ENCODE data around the gene CEMIP2. TPM values are rescaled to one million over a fixed set of nuclear protein-coding genes. Genes with fewer than 3 reads are reported as not detected.
"Not testable (repeated sequence)": the region's sequence is repeated elsewhere in the genome, so short reads cannot be mapped to it uniquely, and the experiment has no call there.

Gene CEMIP2
- total RNA-seq, 1 donor from 2014 or later: 58.1 TPM

GRCh38 chr9:71812385-71812784 lies 44.1 kb upstream of the CEMIP2 start:
- H3K27ac Mint-ChIP-seq: no peak overlapping the region
- TF ChIP-seq, protein P1, sequence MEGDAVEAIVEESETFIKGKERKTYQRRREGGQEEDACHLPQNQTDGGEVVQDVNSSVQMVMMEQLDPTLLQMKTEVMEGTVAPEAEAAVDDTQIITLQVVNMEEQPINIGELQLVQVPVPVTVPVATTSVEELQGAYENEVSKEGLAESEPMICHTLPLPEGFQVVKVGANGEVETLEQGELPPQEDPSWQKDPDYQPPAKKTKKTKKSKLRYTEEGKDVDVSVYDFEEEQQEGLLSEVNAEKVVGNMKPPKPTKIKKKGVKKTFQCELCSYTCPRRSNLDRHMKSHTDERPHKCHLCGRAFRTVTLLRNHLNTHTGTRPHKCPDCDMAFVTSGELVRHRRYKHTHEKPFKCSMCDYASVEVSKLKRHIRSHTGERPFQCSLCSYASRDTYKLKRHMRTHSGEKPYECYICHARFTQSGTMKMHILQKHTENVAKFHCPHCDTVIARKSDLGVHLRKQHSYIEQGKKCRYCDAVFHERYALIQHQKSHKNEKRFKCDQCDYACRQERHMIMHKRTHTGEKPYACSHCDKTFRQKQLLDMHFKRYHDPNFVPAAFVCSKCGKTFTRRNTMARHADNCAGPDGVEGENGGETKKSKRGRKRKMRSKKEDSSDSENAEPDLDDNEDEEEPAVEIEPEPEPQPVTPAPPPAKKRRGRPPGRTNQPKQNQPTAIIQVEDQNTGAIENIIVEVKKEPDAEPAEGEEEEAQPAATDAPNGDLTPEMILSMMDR (conservative IDR thresholded peaks at IDR 0.05): no peak
- no peaks in the 10 kb centered on the region for H3K9me3 Mint-ChIP-seq
- no peaks in the 10 kb centered on the region for H3K27me3 Mint-ChIP-seq
- H3K36me3 Mint-ChIP-seq: no peaks in the 10 kb centered on the region
- no peaks in the 10 kb centered on the region for H3K4me1 Mint-ChIP-seq (ENCODE audit: unreplicated experiment)
- no peak overlapping the region for H3K4me3 Mint-ChIP-seq
- DNase-seq (ENCODE audit: extremely low spot score, unreplicated experiment): no peak

DNA sequence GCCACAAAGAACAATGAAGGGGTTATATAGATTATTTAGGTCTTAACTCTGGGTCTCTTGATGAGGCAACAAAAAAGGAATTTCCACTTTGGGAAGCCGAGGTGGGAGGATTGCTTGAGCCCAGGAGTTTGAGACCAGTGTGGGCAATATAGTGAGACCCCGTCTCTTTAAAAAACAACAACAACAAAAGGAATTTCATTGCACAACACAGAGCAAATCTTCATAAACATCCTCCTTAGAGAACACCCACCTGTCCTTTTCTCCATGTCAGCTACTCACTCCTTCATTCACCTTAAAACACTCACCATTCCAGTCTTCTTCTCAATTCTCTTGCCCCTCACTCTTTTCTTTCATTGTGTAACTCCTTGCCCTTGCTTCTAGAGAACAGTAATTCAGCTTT lies 39.8 kb upstream of the CEMIP2 start:
- TF ChIP-seq, protein P1 (conservative IDR thresholded peaks at IDR 0.05): no peak
- Mint-ChIP-seq H3K9me3 (no peaks in the 10 kb centered on the region), H3K4me3 (no peak overlapping the region), H3K27me3 (no peaks in the 10 kb centered on the region), H3K4me1 (ENCODE audit: unreplicated experiment) (no peaks in the 10 kb centered on the region), H3K36me3 (no peaks in the 10 kb centered on the region), H3K27ac (no peak overlapping the region)
- no peak for DNase-seq (ENCODE audit: extremely low spot score, unreplicated experiment)

- no peak overlapping the region for H3K27ac Mint-ChIP-seq
Measured at GRCh38 chr9:71806901-71807307, 38.6 kb upstream of the CEMIP2 start.

DNA sequence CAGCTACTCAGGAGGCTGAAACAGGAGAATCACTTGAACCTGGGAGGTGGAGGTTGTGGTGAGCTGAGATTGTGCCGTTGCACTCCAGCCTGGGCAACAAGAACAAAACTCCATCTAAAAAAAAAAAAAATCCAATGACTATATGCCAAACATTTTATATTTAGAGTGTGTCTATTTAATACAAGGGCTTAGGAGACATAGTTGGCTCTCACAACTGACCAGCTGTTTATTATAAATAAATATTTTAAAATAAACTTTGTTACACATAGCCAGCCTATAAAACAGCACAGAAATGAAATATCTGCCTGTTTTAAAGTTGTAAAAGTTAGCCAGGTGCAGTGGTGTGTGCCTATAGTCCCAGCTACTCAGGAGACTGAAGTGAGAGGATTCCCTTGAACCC lies 36.8 kb upstream of the CEMIP2 start:
- H3K27ac Mint-ChIP-seq; DNase-seq (ENCODE audit: extremely low spot score, unreplicated experiment); H3K27me3 Mint-ChIP-seq; H3K4me3 Mint-ChIP-seq; H3K9me3 Mint-ChIP-seq; H3K4me1 Mint-ChIP-seq (ENCODE audit: unreplicated experiment); H3K36me3 Mint-ChIP-seq: not testable (repeated sequence)

More at GRCh38 chr9:71806901-71807307, 38.6 kb upstream of the CEMIP2 start:
- Mint-ChIP-seq H3K36me3 (no peaks in the 10 kb centered on the region), H3K27me3 (no peaks in the 10 kb centered on the region), H3K4me1 (ENCODE audit: unreplicated experiment) (no peaks in the 10 kb centered on the region), H3K4me3 (no peak overlapping the region), H3K9me3 (no peaks in the 10 kb centered on the region)
- TF ChIP-seq, protein P1 (conservative IDR thresholded peaks at IDR 0.05): peak; percentile 84
- DNase-seq (ENCODE audit: extremely low spot score, unreplicated experiment): no peak

- Mint-ChIP-seq H3K4me1 (ENCODE audit: unreplicated experiment) (no peaks in the 10 kb centered on the region), H3K27me3 (no peaks in the 10 kb centered on the region), H3K36me3 (no peaks in the 10 kb centered on the region), H3K27ac (no peak overlapping the region), H3K9me3 (no peaks in the 10 kb centered on the region), H3K4me3 (no peak overlapping the region)
- no peak for DNase-seq (ENCODE audit: extremely low spot score, unreplicated experiment)
- TF ChIP-seq, protein P1 (conservative IDR thresholded peaks at IDR 0.05): no peak
Measured at GRCh38 chr9:71801826-71802225, 33.5 kb upstream of the CEMIP2 start.

DNA sequence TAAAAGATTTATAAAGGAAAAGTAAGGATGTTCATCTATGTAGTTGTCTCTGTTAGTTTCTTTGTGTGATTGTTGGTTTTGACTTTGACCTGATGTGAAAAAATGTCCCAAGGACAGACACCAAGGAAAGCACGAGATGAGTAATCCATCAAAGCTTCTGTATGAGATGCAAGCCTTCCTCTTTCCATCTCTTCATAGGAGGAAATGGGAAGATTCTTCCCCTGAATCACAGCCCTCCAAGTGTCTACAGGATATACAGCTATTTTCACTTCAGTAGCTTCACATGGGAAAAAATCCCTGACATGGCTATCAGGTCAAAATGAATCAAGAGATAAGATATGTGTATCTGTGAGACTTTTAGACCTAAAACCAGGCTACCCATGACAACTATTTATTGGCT lies 29.0 kb upstream of the CEMIP2 start:
- no peaks in the 10 kb centered on the region for H3K27me3 Mint-ChIP-seq
- no peaks in the 10 kb centered on the region for H3K36me3 Mint-ChIP-seq
- no peaks in the 10 kb centered on the region for H3K4me1 Mint-ChIP-seq (ENCODE audit: unreplicated experiment)
- H3K9me3 Mint-ChIP-seq: no peaks in the 10 kb centered on the region
- no peak overlapping the region for H3K4me3 Mint-ChIP-seq
- H3K27ac Mint-ChIP-seq: no peak overlapping the region
- TF ChIP-seq, protein P1 (conservative IDR thresholded peaks at IDR 0.05): no peak
- DNase-seq (ENCODE audit: extremely low spot score, unreplicated experiment): no peak

Data from type B pancreatic cell (in vitro differentiated cells).